Liver (tissue), 9 donors: ENCODE results near the gene PDGFB. TPM values are rescaled to one million over a fixed set of nuclear protein-coding genes. Genes with fewer than 3 reads are reported as not detected.
A peak's percentile ranks its signal among the peaks of the same experiment; 100 is the strongest.

ENCODE experiments used
- DNase-seq: peaks from one replicate; pipeline ENCODE4 v3.0.0-alpha.2; 2017; ENCODE audit warnings: low spot score
- H3K27ac ChIP-seq, 2 donors: one replicate each; pipeline ENCODE4 v1.7.0; 2013; ENCODE audit warnings: inconsistent platforms in 2 of 2, low read length in 2 of 2, control low read depth in 1 of 2, low read depth in 1 of 2, mild to moderate bottlenecking in 1 of 2
- H3K27me3 ChIP-seq, 4 donors: one replicate each; pipeline versions ENCODE4 v1.6.1 to v1.7.0; 2013; ENCODE audit warnings: low read length in 3 of 4, inconsistent platforms in 1 of 4, mild to moderate bottlenecking in 1 of 4, moderate library complexity in 1 of 4; ENCODE audit not compliant: control insufficient read depth in 4 of 4, insufficient read depth in 4 of 4
- H3K36me3 ChIP-seq, 4 donors: one replicate each; pipeline versions ENCODE4 v1.6.1 to v1.7.0; 2013; ENCODE audit warnings: low read length in 3 of 4, mild to moderate bottlenecking in 3 of 4, low read depth in 1 of 4, moderate library complexity in 1 of 4; ENCODE audit not compliant: control insufficient read depth in 4 of 4, insufficient read depth in 3 of 4
- H3K4me1 ChIP-seq, 4 donors: one replicate each; pipeline versions ENCODE4 v1.6.1 to v1.7.0; 2013; ENCODE audit warnings: low read length in 3 of 4, mild to moderate bottlenecking in 3 of 4, moderate library complexity in 1 of 4; ENCODE audit not compliant: control insufficient read depth in 4 of 4, insufficient read depth in 4 of 4
- H3K4me3 ChIP-seq, 3 donors: one replicate each; pipeline versions ENCODE4 v1.6.1 to v1.7.0; 2013; ENCODE audit warnings: low read length in 3 of 3, control low read depth in 1 of 3, low read depth in 1 of 3, mild to moderate bottlenecking in 1 of 3
- H3K9ac ChIP-seq, 2 donors: one replicate each; pipeline ENCODE4 v1.7.0; 2013; ENCODE audit warnings: low read length in 2 of 2, mild to moderate bottlenecking in 2 of 2, moderate library complexity in 2 of 2, control low read depth in 1 of 2, low read depth in 1 of 2
- H3K9me3 ChIP-seq, 4 donors: one replicate each; pipeline versions ENCODE4 v1.6.1 to v1.7.0; 2013; ENCODE audit warnings: low read length in 3 of 4; ENCODE audit not compliant: control insufficient read depth in 4 of 4
- ATF3 ChIP-seq: IDR thresholded peaks from 2 replicates; pipeline ENCODE4 v1.6.1; 2016; ENCODE audit warnings: antibody characterized with exemption
- EGR1 ChIP-seq, 2 donors: IDR thresholded peaks; 2 replicates each; pipeline ENCODE4 v1.6.1; 2016 to 2018; ENCODE audit warnings: antibody characterized with exemption in 2 of 2, low read depth in 2 of 2
- FOXA1 ChIP-seq: IDR thresholded peaks from 2 replicates; pipeline ENCODE4 v1.6.1; 2016; ENCODE audit warnings: antibody characterized with exemption
- FOXA2 ChIP-seq: IDR thresholded peaks from 2 replicates; pipeline ENCODE4 v1.6.1; 2016; ENCODE audit warnings: antibody characterized with exemption
- GABPA ChIP-seq, 2 donors: IDR thresholded peaks in 1 of 2; conservative IDR thresholded peaks in 1 of 2; 2 replicates each; pipeline ENCODE4 v1.6.1; 2016; ENCODE audit warnings: antibody characterized with exemption in 2 of 2, mild to moderate bottlenecking in 1 of 2, moderate library complexity in 1 of 2
- HNF4A ChIP-seq, 2 donors: conservative IDR thresholded peaks; 2 replicates each; pipeline ENCODE4 v1.6.1; 2016; ENCODE audit warnings: antibody characterized with exemption in 2 of 2, mild to moderate bottlenecking in 2 of 2
- HNF4G ChIP-seq: IDR thresholded peaks from 2 replicates; pipeline ENCODE4 v1.6.1; 2016; ENCODE audit warnings: antibody characterized with exemption
- JUND ChIP-seq, 2 donors: IDR thresholded peaks; 2 replicates each; pipeline ENCODE4 v1.6.1; 2016; ENCODE audit warnings: antibody characterized with exemption in 2 of 2
- NR2F2 ChIP-seq: IDR thresholded peaks from 2 replicates; pipeline ENCODE4 v1.6.1; 2016; ENCODE audit warnings: antibody characterized with exemption
- RAD21 ChIP-seq, 2 donors: IDR thresholded peaks; 2 replicates each; pipeline ENCODE4 v1.6.1; 2016; ENCODE audit warnings: antibody characterized with exemption in 2 of 2, mild to moderate bottlenecking in 2 of 2
- REST ChIP-seq: IDR thresholded peaks from 2 replicates; pipeline ENCODE4 v1.6.1; 2016; ENCODE audit warnings: antibody characterized with exemption, mild to moderate bottlenecking
- RXRA ChIP-seq, 2 donors: IDR thresholded peaks; 2 replicates each; pipeline ENCODE4 v1.6.1; 2017 to 2018; ENCODE audit warnings: antibody characterized with exemption in 2 of 2, mild to moderate bottlenecking in 1 of 2
- SP1 ChIP-seq: IDR thresholded peaks from 2 replicates; pipeline ENCODE4 v1.6.1; 2018; ENCODE audit warnings: antibody characterized with exemption, mild to moderate bottlenecking
- TAF1 ChIP-seq: conservative IDR thresholded peaks from 2 replicates; pipeline ENCODE4 v1.6.1; 2016; ENCODE audit warnings: antibody characterized with exemption, mild to moderate bottlenecking
- YY1 ChIP-seq: IDR thresholded peaks from 2 replicates; pipeline ENCODE4 v1.6.1; 2016; ENCODE audit warnings: antibody characterized with exemption, mild to moderate bottlenecking
- WGBS: extraction: QIAGEN DNeasy Blood & Tissue Kit; methylation state at CpG from one replicate; pipeline ENCODE4 v1.1.7; 2013; 5-methylcytosine and 5-hydroxymethylcytosine counted together
- polyA plus RNA-seq, 2 donors: library from polyadenylated mRNA; stranded (reverse) in 1 of 2; unstranded in 1 of 2; fragments of 200-250 nt in 1 of 2; fragments of >200 nt in 1 of 2; fragmentation: Nextera tagmentation in 1 of 2; extraction: Ambion mirVana in 1 of 2; gene quantifications; one replicate each; pipeline versions ENCODE4 v1.2.1 to v1.2.3, GENCODE V29; 2013 to 2015
- total RNA-seq, 2 donors: library from RNA; depleted of rRNA; stranded (reverse); fragments of >200 nt; gene quantifications; one replicate each; pipeline ENCODE4 v1.2.3, GENCODE V29; 2014
- TF ChIP-seq, protein P1 (sequence below): fragments of 150-350 bp; IDR thresholded peaks from 2 replicates; pipeline ENCODE4 v1.5.1; 2017; ENCODE audit warnings: improper control_type of control experiment, low read depth, low read length; ENCODE audit not compliant: missing input control
- TF ChIP-seq, protein P2 (sequence below): IDR thresholded peaks from 2 replicates; pipeline ENCODE4 v1.6.1; 2016; ENCODE audit warnings: antibody characterized with exemption
- TF ChIP-seq, protein P3 (sequence below): IDR thresholded peaks from 2 replicates; pipeline ENCODE4 v1.6.1; 2016; ENCODE audit warnings: antibody characterized with exemption
- donor health status: healthy.
- donor health status: healthy.
- donor health status: healthy.
- donor health status: healthy.
- donor health status: healthy.

The PDGFB gene
- total and polyA plus RNA-seq, 4 donors, result 0.25 to 4.5 (median 1.7) TPM

GRCh38 chr22:39240831-39241793 lies 3.7 kb downstream of the PDGFB start:
- Histone ChIP-seq H3K9ac (no peak overlapping the region), H3K27ac (peak overlapping the region; percentile 7 to 17), H3K4me1 (peaks cover 12 to 65% (median 36%) of the 10 kb centered on the region in 4 donors), H3K4me3 (no peak overlapping the region), H3K36me3 (no peaks in the 10 kb centered on the region), H3K9me3 (no peaks in the 10 kb centered on the region), H3K27me3 (no peaks in the 10 kb centered on the region)
- TF ChIP-seq JUND (IDR thresholded peaks at IDR 0.05), result no peak
- peak; percentile 65 for TF ChIP-seq NR2F2
- no peak for TF ChIP-seq HNF4A (conservative IDR thresholded peaks at IDR 0.05)
- TF ChIP-seq, protein P1, sequence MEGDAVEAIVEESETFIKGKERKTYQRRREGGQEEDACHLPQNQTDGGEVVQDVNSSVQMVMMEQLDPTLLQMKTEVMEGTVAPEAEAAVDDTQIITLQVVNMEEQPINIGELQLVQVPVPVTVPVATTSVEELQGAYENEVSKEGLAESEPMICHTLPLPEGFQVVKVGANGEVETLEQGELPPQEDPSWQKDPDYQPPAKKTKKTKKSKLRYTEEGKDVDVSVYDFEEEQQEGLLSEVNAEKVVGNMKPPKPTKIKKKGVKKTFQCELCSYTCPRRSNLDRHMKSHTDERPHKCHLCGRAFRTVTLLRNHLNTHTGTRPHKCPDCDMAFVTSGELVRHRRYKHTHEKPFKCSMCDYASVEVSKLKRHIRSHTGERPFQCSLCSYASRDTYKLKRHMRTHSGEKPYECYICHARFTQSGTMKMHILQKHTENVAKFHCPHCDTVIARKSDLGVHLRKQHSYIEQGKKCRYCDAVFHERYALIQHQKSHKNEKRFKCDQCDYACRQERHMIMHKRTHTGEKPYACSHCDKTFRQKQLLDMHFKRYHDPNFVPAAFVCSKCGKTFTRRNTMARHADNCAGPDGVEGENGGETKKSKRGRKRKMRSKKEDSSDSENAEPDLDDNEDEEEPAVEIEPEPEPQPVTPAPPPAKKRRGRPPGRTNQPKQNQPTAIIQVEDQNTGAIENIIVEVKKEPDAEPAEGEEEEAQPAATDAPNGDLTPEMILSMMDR, result no peak
- TF ChIP-seq RXRA (IDR thresholded peaks at IDR 0.05), result no peak
- 63% methylated on average over 27 of the region's 27 CpGs for WGBS
- no peak for DNase-seq

- Histone ChIP-seq H3K4me1 (peaks cover 12 to 74% (median 44%) of the 10 kb centered on the region in 4 donors), H3K27ac (peak overlapping the region in 1 of 2 donors; percentile 49), H3K4me3 (no peak overlapping the region), H3K36me3 (no peaks in the 10 kb centered on the region), H3K9ac (no peak overlapping the region), H3K9me3 (no peaks in the 10 kb centered on the region), H3K27me3 (no peaks in the 10 kb centered on the region)
- DNase-seq, result no peak
- 39% methylated on average over 20 of the region's 20 CpGs for WGBS
- TF ChIP-seq, protein P2, sequence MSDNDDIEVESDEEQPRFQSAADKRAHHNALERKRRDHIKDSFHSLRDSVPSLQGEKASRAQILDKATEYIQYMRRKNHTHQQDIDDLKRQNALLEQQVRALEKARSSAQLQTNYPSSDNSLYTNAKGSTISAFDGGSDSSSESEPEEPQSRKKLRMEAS, result no peak
- no peak for TF ChIP-seq YY1
- TF ChIP-seq, protein P3, sequence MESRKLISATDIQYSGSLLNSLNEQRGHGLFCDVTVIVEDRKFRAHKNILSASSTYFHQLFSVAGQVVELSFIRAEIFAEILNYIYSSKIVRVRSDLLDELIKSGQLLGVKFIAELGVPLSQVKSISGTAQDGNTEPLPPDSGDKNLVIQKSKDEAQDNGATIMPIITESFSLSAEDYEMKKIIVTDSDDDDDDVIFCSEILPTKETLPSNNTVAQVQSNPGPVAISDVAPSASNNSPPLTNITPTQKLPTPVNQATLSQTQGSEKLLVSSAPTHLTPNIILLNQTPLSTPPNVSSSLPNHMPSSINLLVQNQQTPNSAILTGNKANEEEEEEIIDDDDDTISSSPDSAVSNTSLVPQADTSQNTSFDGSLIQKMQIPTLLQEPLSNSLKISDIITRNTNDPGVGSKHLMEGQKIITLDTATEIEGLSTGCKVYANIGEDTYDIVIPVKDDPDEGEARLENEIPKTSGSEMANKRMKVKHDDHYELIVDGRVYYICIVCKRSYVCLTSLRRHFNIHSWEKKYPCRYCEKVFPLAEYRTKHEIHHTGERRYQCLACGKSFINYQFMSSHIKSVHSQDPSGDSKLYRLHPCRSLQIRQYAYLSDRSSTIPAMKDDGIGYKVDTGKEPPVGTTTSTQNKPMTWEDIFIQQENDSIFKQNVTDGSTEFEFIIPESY, result no peak
- peak; percentile 83 for TF ChIP-seq FOXA1
- TF ChIP-seq ATF3, result no peak
- TF ChIP-seq JUND (IDR thresholded peaks at IDR 0.05), result no peak
- no peak for TF ChIP-seq SP1
- TF ChIP-seq FOXA2, result peak; percentile 88
- TF ChIP-seq EGR1 (IDR thresholded peaks at IDR 0.05; ENCODE audit: low read depth in 2 of 2), result no peak
- no peak for TF ChIP-seq NR2F2
- no peak for TF ChIP-seq TAF1
- TF ChIP-seq HNF4A (conservative IDR thresholded peaks at IDR 0.05), result peak in 1 of 2 donors; percentile 18
- TF ChIP-seq HNF4G, result no peak
- TF ChIP-seq RAD21 (IDR thresholded peaks at IDR 0.05), result no peak
- TF ChIP-seq REST, result no peak
- no peak for TF ChIP-seq GABPA (IDR thresholded peaks at IDR 0.05 in 1 of 2, conservative IDR thresholded peaks at IDR 0.05 in 1 of 2)
- TF ChIP-seq, protein P1, result no peak
- TF ChIP-seq RXRA (IDR thresholded peaks at IDR 0.05), result peak in 1 of 2 donors; percentile 26
Observed at GRCh38 chr22:39239561-39240423, 5.0 kb downstream of the PDGFB start.
